GM10248 (cell line): ENCODE measurements around the gene NHERF2.

Experiments used
- CTCF ChIA-PET: fragments of 300-600 bp; sonication (Branson Sonifier 250); formaldehyde crosslinking; extraction: SDS; loops from one replicate; lab custom pipeline; 2021; ENCODE audit warnings: antibody characterized with exemption; lab: Yijun Ruan, JAX
- POLR2A ChIA-PET: fragments of 350-650 bp; sonication (Branson Sonifier 250); formaldehyde crosslinking; extraction: SDS; loops from one replicate; lab custom pipeline; 2020; ENCODE audit warnings: antibody characterized with exemption; lab: Yijun Ruan, JAX
- DNase-seq: peaks from one replicate; pipeline ENCODE4 v3.0.0; 2012; ENCODE audit errors: extremely low spot score
- TF ChIP-seq, protein P1 (sequence below): IDR thresholded peaks from 2 replicates; pipeline ENCODE4 v1.5.1; 2012; ENCODE audit warnings: mild to moderate bottlenecking, low read depth; ENCODE audit errors: extremely low read depth, missing control alignments, control extremely low read depth

NHERF2 gene

DNA sequence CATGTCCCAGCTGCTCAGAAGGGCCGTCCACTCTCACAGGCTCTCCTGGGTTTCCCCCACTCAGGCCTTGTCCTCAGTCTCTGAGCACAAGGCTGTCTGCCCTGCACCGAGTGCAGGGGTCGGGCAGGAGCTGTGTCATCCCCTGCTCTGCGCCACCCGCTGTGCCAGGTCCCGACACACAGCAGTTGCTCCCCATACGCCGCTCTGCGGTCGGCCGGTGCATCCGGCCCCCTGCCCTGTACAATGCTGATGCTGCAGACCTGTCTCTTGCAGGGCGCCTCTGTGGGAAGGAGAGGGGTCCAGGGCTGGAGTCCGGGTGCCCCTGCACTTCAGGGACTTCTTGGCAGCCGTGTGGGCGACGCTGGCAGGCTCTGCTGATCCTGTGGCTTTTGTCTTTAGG lies 27.2 kb downstream of the NHERF2 start:
- no peak for DNase-seq
- CTCF ChIA-PET, result interaction anchor here (1.4 kb wide), 1 partner anchor 13 kb away, joined by 3 read pairs; no protein-coding TSS in a partner anchor
- TF ChIP-seq, protein P1, sequence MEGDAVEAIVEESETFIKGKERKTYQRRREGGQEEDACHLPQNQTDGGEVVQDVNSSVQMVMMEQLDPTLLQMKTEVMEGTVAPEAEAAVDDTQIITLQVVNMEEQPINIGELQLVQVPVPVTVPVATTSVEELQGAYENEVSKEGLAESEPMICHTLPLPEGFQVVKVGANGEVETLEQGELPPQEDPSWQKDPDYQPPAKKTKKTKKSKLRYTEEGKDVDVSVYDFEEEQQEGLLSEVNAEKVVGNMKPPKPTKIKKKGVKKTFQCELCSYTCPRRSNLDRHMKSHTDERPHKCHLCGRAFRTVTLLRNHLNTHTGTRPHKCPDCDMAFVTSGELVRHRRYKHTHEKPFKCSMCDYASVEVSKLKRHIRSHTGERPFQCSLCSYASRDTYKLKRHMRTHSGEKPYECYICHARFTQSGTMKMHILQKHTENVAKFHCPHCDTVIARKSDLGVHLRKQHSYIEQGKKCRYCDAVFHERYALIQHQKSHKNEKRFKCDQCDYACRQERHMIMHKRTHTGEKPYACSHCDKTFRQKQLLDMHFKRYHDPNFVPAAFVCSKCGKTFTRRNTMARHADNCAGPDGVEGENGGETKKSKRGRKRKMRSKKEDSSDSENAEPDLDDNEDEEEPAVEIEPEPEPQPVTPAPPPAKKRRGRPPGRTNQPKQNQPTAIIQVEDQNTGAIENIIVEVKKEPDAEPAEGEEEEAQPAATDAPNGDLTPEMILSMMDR, result no peak
- POLR2A ChIA-PET, result no interaction called here

DNA sequence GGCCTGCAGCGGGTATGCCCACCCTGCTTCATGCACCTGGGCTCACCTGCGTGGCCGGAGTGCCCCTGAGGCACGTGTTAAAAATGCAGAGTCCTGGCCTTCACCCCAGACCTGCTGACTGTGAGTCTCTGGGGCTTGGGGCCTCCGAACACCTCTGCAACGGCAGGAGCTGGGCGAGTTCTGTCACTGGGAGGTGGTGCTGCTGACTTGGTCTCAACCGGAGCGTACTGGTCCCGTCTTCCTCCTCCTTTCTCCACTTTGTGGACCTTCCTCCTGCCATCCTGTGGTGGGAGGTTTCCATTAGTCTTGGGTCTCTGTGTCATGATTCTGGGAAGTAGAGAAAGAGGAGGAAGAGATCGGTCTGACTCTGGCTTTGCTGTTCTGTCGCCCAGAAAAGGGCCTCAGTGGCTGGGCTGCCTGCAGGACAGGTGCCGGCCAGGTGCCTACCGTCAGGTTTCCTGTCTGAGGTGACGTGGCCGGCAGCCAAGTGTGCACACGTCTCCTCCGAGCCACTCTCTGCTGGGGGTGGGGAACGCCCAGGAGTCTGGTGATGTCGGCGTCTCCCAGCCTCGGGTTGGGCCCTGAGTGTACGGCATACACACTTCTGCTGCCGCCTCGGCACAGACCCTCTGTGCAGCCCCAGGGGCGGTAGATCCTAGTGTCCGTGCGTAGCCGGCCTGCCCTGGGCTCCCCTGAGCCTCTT lies 28.0 kb downstream of the NHERF2 start:
- TF ChIP-seq, protein P1, result no peak
- CTCF ChIA-PET, result interaction anchor here (1.9 kb wide), 1 partner anchor 51 kb away, joined by 5 read pairs; no protein-coding TSS in a partner anchor
- POLR2A ChIA-PET, result no interaction called here
- DNase-seq, result no peak

DNA sequence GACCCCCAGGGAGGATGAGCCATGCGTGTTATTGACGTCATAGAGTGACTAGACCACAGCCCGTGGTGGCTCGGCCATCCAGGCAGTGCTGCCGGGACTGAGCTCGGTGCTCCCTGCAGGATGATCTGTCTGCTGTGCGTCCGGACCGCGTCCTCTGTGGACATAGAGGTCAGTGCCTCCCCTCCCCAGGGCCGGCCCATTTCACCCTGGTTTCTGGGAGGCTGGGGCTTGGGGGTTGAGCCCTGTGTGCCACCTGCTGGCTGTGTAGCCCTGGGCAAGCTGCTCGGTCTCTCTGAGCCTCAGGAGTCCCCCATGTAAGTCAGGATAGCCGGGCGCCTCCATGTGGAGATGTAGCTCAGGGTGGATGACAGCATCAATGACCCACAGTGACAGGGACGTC lies 29.4 kb downstream of the NHERF2 start:
- CTCF ChIA-PET, result interaction anchor here (1.0 to 2.3 kb wide), 6 partner anchors 9 to 99 kb away, joined by 3 to 13 read pairs (median 4); partner anchors contain the start of genes NTHL1 and TSC2
- TF ChIP-seq, protein P1, result peak; percentile 10
- DNase-seq, result no peak
- POLR2A ChIA-PET, result interaction anchor here (0.7 kb wide), 1 partner anchor 1098 kb away, joined by 9 read pairs; no protein-coding TSS in a partner anchor

DNA sequence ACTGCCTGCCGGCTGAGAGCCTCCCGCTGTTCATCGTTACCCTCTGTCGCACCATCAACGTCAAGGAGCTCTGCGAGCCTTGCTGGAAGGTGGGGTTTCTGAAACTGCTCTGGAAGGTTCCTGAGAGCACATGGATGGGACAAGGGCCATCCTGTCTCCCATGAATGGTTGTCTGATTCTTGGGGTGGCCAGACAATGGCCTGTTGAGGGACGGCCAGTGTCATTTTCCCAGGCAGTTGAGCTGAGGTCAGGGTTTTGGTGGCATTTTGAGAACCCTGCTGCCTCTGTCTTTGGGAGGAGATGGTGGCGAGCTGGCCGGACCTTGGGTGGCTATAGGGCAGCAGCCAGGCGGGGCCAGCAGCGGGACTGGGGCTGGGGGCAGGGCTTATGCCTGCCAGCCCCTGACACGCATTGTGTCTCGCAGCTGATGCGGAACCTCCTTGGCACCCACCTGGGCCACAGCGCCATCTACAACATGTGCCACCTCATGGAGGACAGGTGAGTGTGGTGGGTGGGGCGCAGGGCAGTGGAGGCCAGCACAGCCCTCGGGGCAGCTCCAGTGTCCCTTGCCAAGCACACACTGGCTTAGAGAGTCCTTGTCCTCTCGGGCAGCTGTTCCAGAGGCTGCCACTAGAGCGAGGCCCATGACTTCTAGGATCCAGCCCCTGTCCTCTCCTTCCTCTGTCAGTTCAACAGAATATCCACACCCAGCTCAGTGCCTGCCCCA lies 30.1 kb downstream of the NHERF2 start:
- no peak for DNase-seq
- POLR2A ChIA-PET, result no interaction called here
- TF ChIP-seq, protein P1, result no peak
- CTCF ChIA-PET, result interaction anchor here (1.0 to 2.3 kb wide), 5 partner anchors 10 to 96 kb away, joined by 3 to 13 read pairs (median 4); partner anchors contain the start of genes NTHL1 and TSC2

DNA sequence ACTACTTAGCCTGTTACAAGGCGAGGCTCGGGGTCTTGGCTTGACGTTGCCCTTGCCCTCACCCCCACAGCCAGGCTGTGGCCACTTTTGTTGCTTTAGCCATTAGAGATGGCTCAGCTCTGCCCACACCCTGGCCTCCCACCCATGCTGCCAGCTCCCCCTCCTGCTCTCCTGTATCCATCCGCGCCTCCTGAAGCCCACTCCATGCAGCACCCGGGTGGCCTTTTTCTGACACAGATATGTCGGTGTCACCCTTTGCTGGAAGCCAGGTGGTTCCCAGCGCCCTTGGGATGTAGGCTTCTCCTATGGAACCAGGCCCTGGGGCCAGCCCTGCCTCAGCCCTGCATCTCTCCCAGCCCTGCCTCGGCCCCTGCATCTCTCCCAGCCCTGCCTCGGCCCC lies 30.7 kb downstream of the NHERF2 start:
- POLR2A ChIA-PET, result no interaction called here
- no peak for DNase-seq
- CTCF ChIA-PET, result interaction anchor here (1.4 to 2.3 kb wide), 3 partner anchors 10 to 44 kb away, joined by 3 to 13 read pairs (median 4); partner anchors contain the start of genes NTHL1 and TSC2
- TF ChIP-seq, protein P1, result no peak

DNA sequence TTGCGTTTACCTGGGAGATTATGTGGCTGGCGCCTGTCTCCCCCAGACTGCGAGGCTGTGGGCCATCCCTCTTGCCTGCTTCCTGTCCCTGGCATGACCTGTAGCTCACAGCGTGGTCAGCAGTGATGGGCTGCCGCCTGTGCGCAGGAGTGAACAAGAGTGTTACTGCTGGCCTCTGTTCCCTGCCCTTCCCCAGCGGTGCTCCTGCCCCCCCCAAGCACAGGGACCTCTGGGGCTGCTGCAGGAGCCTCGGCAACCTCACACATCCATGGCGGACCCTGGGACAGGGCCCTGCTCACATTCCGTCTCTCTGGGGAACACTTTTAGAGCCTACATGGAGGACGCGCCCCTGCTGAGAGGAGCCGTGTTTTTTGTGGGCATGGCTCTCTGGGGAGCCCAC lies 31.7 kb downstream of the NHERF2 start:
- CTCF ChIA-PET, result no interaction called here
- TF ChIP-seq, protein P1, result no peak
- no peak for DNase-seq
- POLR2A ChIA-PET, result interaction anchor here (0.7 kb wide), 1 partner anchor 90 kb away, joined by 3 read pairs; the partner anchor contains the start of gene RAB26
